Uterus (tissue), 2 donors: ENCODE measurements around the gene S1PR2.

Experiments used
- CTCF ChIP-seq, 4 experiments: fragments of 200-600 bp in 2 of 4; fragments of 450-650 bp in 2 of 4; sonication (generic) in 2 of 4; IDR thresholded peaks; one replicate each; pipeline ENCODE4 v1.5.1; 2016 to 2019; ENCODE audit warnings: antibody characterized with exemption in 4 of 4, mild to moderate bottlenecking in 2 of 4, moderate library complexity in 1 of 4
- POLR2A ChIP-seq, 2 donors: fragments of 450-650 bp; IDR thresholded peaks; one replicate each; pipeline ENCODE4 v1.6.1; 2016; ENCODE audit warnings: antibody characterized with exemption in 2 of 2, mild to moderate bottlenecking in 1 of 2, moderate library complexity in 1 of 2

GRCh38 chr19:10233946-10234345 lies 2.8 kb upstream of the S1PR2 start:
- TF ChIP-seq CTCF (IDR thresholded peaks at IDR 0.05) (no peak), POLR2A (IDR thresholded peaks at IDR 0.05) (no peak)
